Keratinocyte (primary cell): Measurements from ENCODE around the gene TFR2.
"Not testable (repeated sequence)": the region's sequence is repeated elsewhere in the genome, so short reads cannot be mapped to it uniquely, and the experiment has no call there.

Experiments used
- EZH2 ChIP-seq: IDR thresholded peaks from one replicate; pipeline ENCODE4 v1.6.1; 2012; ENCODE audit warnings: inconsistent platforms, mild to moderate bottlenecking, low read length, moderate library complexity
- TF ChIP-seq, protein P1 (sequence below), 3 experiments: IDR thresholded peaks in 1 of 3; conservative IDR thresholded peaks in 1 of 3; optimal IDR thresholded peaks in 1 of 3; 2 replicates in 2 of 3; 3 replicates in 1 of 3; pipeline versions ENCODE3 to v1.5.1; 2011; ENCODE audit warnings: low read length in 3 of 3, mild to moderate bottlenecking in 3 of 3, moderate library complexity in 2 of 3, control low read depth in 1 of 3, inconsistent platforms in 1 of 3; ENCODE audit not compliant: insufficient read depth in 2 of 3; ENCODE audit errors: extremely low read depth in 1 of 3

DNA sequence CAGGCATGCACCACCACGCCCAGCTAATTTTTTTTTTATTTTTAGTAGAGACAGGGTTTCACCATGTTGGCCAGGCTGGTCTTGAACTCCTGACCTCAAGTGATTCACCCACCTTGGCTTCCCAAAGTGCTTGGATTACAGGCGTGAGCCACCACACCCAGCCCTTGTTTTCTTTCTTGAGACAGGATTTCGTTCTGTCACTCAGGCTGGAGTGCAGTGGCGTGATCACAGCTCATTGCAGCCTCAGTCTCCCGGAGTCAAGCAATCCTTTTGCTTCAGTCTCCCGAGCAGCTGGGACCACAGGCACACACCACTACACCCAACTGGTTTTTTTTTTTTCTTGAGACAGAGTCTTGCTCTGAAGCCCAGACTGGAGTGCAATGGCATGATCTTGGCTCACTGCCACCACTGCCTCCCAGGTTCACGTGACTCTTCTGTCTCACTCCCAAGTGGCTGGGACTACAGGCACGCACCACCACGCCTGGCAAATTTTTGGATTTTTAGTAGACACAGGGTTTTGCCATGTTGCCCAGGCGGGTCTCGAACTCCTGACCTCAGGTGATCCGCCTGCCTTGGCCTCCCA lies 20.9 kb upstream of the TFR2 start:
- TF ChIP-seq, protein P1, sequence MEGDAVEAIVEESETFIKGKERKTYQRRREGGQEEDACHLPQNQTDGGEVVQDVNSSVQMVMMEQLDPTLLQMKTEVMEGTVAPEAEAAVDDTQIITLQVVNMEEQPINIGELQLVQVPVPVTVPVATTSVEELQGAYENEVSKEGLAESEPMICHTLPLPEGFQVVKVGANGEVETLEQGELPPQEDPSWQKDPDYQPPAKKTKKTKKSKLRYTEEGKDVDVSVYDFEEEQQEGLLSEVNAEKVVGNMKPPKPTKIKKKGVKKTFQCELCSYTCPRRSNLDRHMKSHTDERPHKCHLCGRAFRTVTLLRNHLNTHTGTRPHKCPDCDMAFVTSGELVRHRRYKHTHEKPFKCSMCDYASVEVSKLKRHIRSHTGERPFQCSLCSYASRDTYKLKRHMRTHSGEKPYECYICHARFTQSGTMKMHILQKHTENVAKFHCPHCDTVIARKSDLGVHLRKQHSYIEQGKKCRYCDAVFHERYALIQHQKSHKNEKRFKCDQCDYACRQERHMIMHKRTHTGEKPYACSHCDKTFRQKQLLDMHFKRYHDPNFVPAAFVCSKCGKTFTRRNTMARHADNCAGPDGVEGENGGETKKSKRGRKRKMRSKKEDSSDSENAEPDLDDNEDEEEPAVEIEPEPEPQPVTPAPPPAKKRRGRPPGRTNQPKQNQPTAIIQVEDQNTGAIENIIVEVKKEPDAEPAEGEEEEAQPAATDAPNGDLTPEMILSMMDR (optimal IDR thresholded peaks at IDR 0.05 in 1 of 3, IDR thresholded peaks at IDR 0.05 in 1 of 3, conservative IDR thresholded peaks at IDR 0.05 in 1 of 3; ENCODE audit: extremely low read depth in 1 of 3, insufficient read depth in 2 of 3, low read length in 3 of 3) = not testable (repeated sequence)
- not testable (repeated sequence) for TF ChIP-seq EZH2
